Endothelial cell of umbilical vein (primary cell): Measurements from ENCODE around the gene HSPA1A. TPM values are rescaled to one million over a fixed set of nuclear protein-coding genes. Genes with fewer than 3 reads are reported as not detected.

Experiments
- BruUV-seq: library from RNA; stranded (reverse); fragments of 400-500 nt; replicated peaks from 2 replicates; lab custom pipeline; 2021; lab: Mats Ljungman, UMichigan
- CTCF ChIA-PET: fragments of 300-600, 350-600 bp; sonication (Branson Sonifier 250); formaldehyde crosslinking; loops from one replicate; lab custom pipeline; 2021; ENCODE audit warnings: antibody characterized with exemption, inconsistent platforms; lab: Charles Lee
- POLR2A ChIA-PET: fragments of 300-600, 350-600 bp; sonication (Branson Sonifier 250); formaldehyde crosslinking; loops from one replicate; lab custom pipeline; 2021; ENCODE audit warnings: antibody characterized with exemption, inconsistent platforms; lab: Charles Lee
- DNase-seq: peaks from one replicate; pipeline ENCODE4 v3.0.0-alpha.2; 2011; ENCODE audit warnings: low read depth, low spot score
- FAIRE-seq: peaks from 2 replicates; lab custom pipeline; 2011; peaks lifted over from hg19 to GRCh38; lab: Jason Lieb, UNC
- H2AFZ ChIP-seq: 2 replicates; pipeline ENCODE4 v1.6.0; 2012; ENCODE audit warnings: low read depth, low read length, control low read depth, inconsistent platforms
- H3K27ac ChIP-seq: 2 replicates; pipeline ENCODE4 v1.5.1; 2011; ENCODE audit warnings: low read depth, mild to moderate bottlenecking, control low read depth, low read length, moderate library complexity; ENCODE audit not compliant: insufficient read depth
- H3K27me3 ChIP-seq, 2 experiments: 2 replicates each; pipeline versions ENCODE4 v1.6.0 to v1.6.1; 2011; ENCODE audit warnings: low read length in 2 of 2, mixed read lengths in 1 of 2; ENCODE audit not compliant: control insufficient read depth in 2 of 2, insufficient read depth in 2 of 2
- H3K36me3 ChIP-seq, 2 experiments: 2 replicates in 1 of 2; 3 replicates in 1 of 2; pipeline ENCODE4 v1.5.1; 2011; ENCODE audit warnings: low read length in 2 of 2, mild to moderate bottlenecking in 1 of 2, moderate library complexity in 1 of 2; ENCODE audit not compliant: control insufficient read depth in 2 of 2, insufficient read depth in 2 of 2; ENCODE audit errors: extremely low read depth in 1 of 2
- H3K4me1 ChIP-seq: 3 replicates; pipeline ENCODE4 v1.5.1; 2011; ENCODE audit warnings: mild to moderate bottlenecking, low read length; ENCODE audit not compliant: control insufficient read depth, insufficient read depth; ENCODE audit errors: extremely low read depth
- H3K4me2 ChIP-seq: 2 replicates; pipeline ENCODE4 v1.6.1; 2011; ENCODE audit warnings: low read length, control low read depth, mixed read lengths; ENCODE audit not compliant: insufficient read depth
- H3K4me3 ChIP-seq, 3 experiments: fragments of 200-600 bp in 1 of 3; sonication (generic), shearing (Covaris generic) in 1 of 3; replicated peaks in 1 of 3; 2 replicates each; pipeline ENCODE4 v1.5.1; 2011 to 2016; ENCODE audit warnings: control low read depth in 3 of 3, low read length in 3 of 3, mild to moderate bottlenecking in 2 of 3, inconsistent platforms in 1 of 3, low read depth in 1 of 3, moderate library complexity in 1 of 3; ENCODE audit not compliant: insufficient read depth in 1 of 3
- H3K79me2 ChIP-seq: 2 replicates; pipeline ENCODE4 v1.6.0; 2012; ENCODE audit warnings: low read length, inconsistent platforms; ENCODE audit not compliant: control insufficient read depth, insufficient read depth
- H3K9ac ChIP-seq: replicated peaks from 2 replicates; pipeline ENCODE3; 2011; ENCODE audit warnings: low read length, control low read depth; ENCODE audit not compliant: insufficient read depth; ENCODE audit errors: extremely low read depth
- H3K9me1 ChIP-seq: replicated peaks from 3 replicates; pipeline ENCODE4 v1.6.0; 2011; ENCODE audit warnings: mild to moderate bottlenecking, low read length; ENCODE audit not compliant: control insufficient read depth, insufficient read depth; ENCODE audit errors: extremely low read depth
- H3K9me3 ChIP-seq: replicated peaks from 2 replicates; pipeline ENCODE4 v1.5.1; 2012; ENCODE audit warnings: low read length, inconsistent platforms; ENCODE audit not compliant: control insufficient read depth, insufficient read depth
- H4K20me1 ChIP-seq: replicated peaks from 2 replicates; pipeline ENCODE3; 2011; ENCODE audit warnings: mild to moderate bottlenecking, low read length; ENCODE audit not compliant: control insufficient read depth, insufficient read depth; ENCODE audit errors: extremely low read depth
- CTCF ChIP-seq, 2 donors: IDR thresholded peaks; 1 replicate in 1 of 2; 2 replicates in 1 of 2; pipeline ENCODE4 v1.5.1; 2011; ENCODE audit warnings: low read length in 2 of 2, mild to moderate bottlenecking in 2 of 2, moderate library complexity in 2 of 2, control low read depth in 1 of 2, inconsistent platforms in 1 of 2, low read depth in 1 of 2; ENCODE audit not compliant: insufficient read depth in 1 of 2; ENCODE audit errors: extremely low read depth in 1 of 2
- EZH2 ChIP-seq: IDR thresholded peaks from 2 replicates; pipeline ENCODE4 v1.6.1; 2012; ENCODE audit warnings: borderline replicate concordance, low read depth, mild to moderate bottlenecking, moderate library complexity, low read length, inconsistent platforms; ENCODE audit not compliant: severe bottlenecking
- FOS ChIP-seq: IDR thresholded peaks from 2 replicates; pipeline ENCODE4 v1.6.1; 2011; ENCODE audit warnings: mild to moderate bottlenecking, low read length, moderate library complexity, borderline replicate concordance; ENCODE audit not compliant: insufficient read depth
- GATA2 ChIP-seq: IDR thresholded peaks from 2 replicates; pipeline ENCODE4 v1.7.0; 2011; ENCODE audit warnings: low read depth, mild to moderate bottlenecking, moderate library complexity, mixed read lengths, low read length; ENCODE audit not compliant: insufficient read length, insufficient read depth
- JUN ChIP-seq: IDR thresholded peaks from 2 replicates; pipeline ENCODE4 v1.6.1; 2011; ENCODE audit warnings: borderline replicate concordance, low read depth; ENCODE audit not compliant: insufficient read length, insufficient read depth
- MAX ChIP-seq: IDR thresholded peaks from 2 replicates; pipeline ENCODE4 v1.6.1; 2011; ENCODE audit not compliant: insufficient read depth, insufficient read length
- MYC ChIP-seq: IDR thresholded peaks from one replicate; pipeline ENCODE4 v1.6.1; 2011; ENCODE audit warnings: mild to moderate bottlenecking, low read depth, low read length
- POLR2A ChIP-seq: IDR thresholded peaks from 2 replicates; pipeline ENCODE4 v1.6.1; 2012; ENCODE audit warnings: low read depth, mild to moderate bottlenecking, control low read depth, low read length
- POLR2AphosphoS5 ChIP-seq: IDR thresholded peaks from 2 replicates; pipeline ENCODE4 v1.6.1; 2012; ENCODE audit warnings: low read depth, mild to moderate bottlenecking, control low read depth, low read length, moderate library complexity; ENCODE audit not compliant: insufficient read depth
- dilution Hi-C: fragments of 300-500 bp; cut with MboI; formaldehyde crosslinking; loops from one replicate; pipeline ENCODE4 v1.15.0; 2019; ENCODE audit warnings: low sequenced_read_pairs; ENCODE audit not compliant: extremely low pct_ligation_motif_present
- intact Hi-C: fragments of 100-400 bp; cut with micrococcal nuclease; formaldehyde crosslinking; loops from one replicate; pipeline ENCODE4 v1.10.0; 2022
- polyA plus RNA-seq, 4 experiments: library from polyadenylated mRNA; depleted of rRNA in 3 of 4; stranded (reverse) in 3 of 4; unstranded in 1 of 4; fragments of >200 nt; gene quantifications; 2 replicates each; pipeline versions ENCODE4 v1.2.1 to v1.2.3, GENCODE V29; 2011 to 2012; ENCODE audit warnings: missing spikeins in 1 of 4
- total RNA-seq: library from RNA; stranded (reverse); gene quantifications from 2 replicates; pipeline ENCODE4 v1.2.3, GENCODE V29; 2021

HSPA1A gene
- total and polyA plus RNA-seq, 2 donors (not counting 3 experiments of a cell fraction or from before 2014, with no cell fraction given), result 56.0 to 58.3 TPM

DNA sequence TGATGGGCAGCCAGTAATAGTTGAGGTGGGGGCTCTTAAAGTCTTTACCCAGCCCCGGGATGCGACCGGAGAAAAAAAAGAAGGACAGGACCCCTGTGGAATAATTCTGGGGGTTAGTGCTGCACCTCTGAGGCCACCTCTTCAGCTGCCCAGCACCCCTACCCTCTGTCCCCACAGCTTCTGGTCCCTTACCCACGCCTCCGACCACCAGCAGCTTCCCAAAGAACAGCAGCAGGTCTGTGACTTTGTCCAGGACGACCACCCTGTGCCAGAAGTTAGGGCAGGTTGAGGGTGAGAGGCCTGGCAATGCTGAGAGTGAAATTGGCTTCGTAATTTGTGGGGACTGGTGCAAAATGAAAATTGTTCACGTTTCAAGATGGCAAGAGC, 49.5 kb downstream of the HSPA1A start:
- Histone ChIP-seq H4K20me1 (no peaks in the 10 kb centered on the region), H3K27me3 (no peaks in the 10 kb centered on the region), H3K4me3 (no peak overlapping the region), H3K9me3 (no peaks in the 10 kb centered on the region), H3K27ac (no peak overlapping the region), H3K4me1 (peaks cover 7% of the 10 kb centered on the region), H3K9me1 (no peaks in the 10 kb centered on the region), H3K4me2 (no peak overlapping the region), H3K9ac (no peak overlapping the region), H2AFZ (no peak overlapping the region), H3K79me2 (peaks cover 4% of the 10 kb centered on the region), H3K36me3 (peaks cover 1 to 11% of the 10 kb centered on the region in 2 experiments)
- intact Hi-C loops, result no loop called here
- FAIRE-seq (no peak), DNase-seq (no peak)
- dilution Hi-C loops, result no loop called here
- no peak for TF ChIP-seq POLR2A
- TF ChIP-seq POLR2AphosphoS5, result no peak
- no peak for TF ChIP-seq FOS
- no peak for TF ChIP-seq EZH2
- TF ChIP-seq MAX, result no peak
- TF ChIP-seq GATA2, result no peak
- no peak for TF ChIP-seq MYC
- no peak for TF ChIP-seq CTCF (IDR thresholded peaks at IDR 0.05; ENCODE audit: extremely low read depth in 1 of 2, insufficient read depth in 1 of 2, low read depth in 1 of 2, low read length in 2 of 2)
- no peak for TF ChIP-seq JUN
- ChIA-PET CTCF (interaction anchor here (2.1 to 3.2 kb wide), 2 partner anchors 25 to 88 kb away, joined by 7 to 11 read pairs; no protein-coding TSS in a partner anchor), POLR2A (no interaction called here)
- no TSS peak for BruUV-seq
